Coronary artery (tissue), 2 donors: Measurements from ENCODE around the gene PLXNB3.

Experiments used
- DNase-seq: peaks from one replicate; pipeline ENCODE4 v3.0.0-alpha.2; 2017; ENCODE audit warnings: low spot score
- H3K27ac ChIP-seq, 2 donors: fragments of 200-600 bp; sonication (generic); one replicate each; pipeline ENCODE4 v1.5.1; 2016 to 2019
- H3K4me3 ChIP-seq: fragments of 200-600 bp; sonication (generic); 2 replicates; pipeline ENCODE4 v1.5.1; 2016; ENCODE audit warnings: mild to moderate bottlenecking, moderate library complexity
- CTCF ChIP-seq: fragments of 200-600 bp; sonication (generic); IDR thresholded peaks from one replicate; pipeline ENCODE4 v1.5.1; 2019; ENCODE audit warnings: antibody characterized with exemption

PLXNB3 gene

GRCh38 chrX:153799326-153799725 is 35.3 kb downstream of the PLXNB3 start:
- H3K27ac ChIP-seq: peak overlapping the region in 1 of 2 donors; percentile 72
- H3K4me3 ChIP-seq: no peak overlapping the region
- no peak for DNase-seq
- TF ChIP-seq CTCF: no peak

GRCh38 chrX:153800177-153800722 is 36.2 kb downstream of the PLXNB3 start:
- no peak for TF ChIP-seq CTCF
- no peak for DNase-seq
- Histone ChIP-seq H3K4me3 (no peak overlapping the region), H3K27ac (peak overlapping the region; percentile 60 to 72)

DNA sequence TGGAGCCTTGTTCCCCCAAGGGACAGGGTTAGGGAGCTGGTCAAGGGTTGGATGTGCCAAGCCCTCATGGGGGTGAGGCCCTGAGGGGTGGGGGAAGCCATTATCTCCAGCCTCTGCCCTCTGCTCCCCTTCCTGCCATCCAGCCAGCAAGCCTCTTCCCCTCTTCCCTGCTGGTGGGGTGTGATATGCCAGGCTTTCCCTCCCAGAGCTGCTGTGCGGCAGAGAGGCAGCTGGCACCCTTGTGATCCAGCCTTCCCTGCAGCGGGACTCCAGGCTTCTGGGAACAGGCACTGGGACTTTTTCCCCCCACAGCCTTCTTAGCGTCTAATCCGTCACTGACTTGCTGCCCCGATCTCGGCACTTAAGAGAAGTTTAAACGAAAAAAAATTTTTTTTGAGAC is 36.7 kb downstream of the PLXNB3 start:
- no peak for TF ChIP-seq CTCF
- no peak for DNase-seq
- H3K27ac ChIP-seq: peak overlapping the region; percentile 13 to 72
- no peak overlapping the region for H3K4me3 ChIP-seq

DNA sequence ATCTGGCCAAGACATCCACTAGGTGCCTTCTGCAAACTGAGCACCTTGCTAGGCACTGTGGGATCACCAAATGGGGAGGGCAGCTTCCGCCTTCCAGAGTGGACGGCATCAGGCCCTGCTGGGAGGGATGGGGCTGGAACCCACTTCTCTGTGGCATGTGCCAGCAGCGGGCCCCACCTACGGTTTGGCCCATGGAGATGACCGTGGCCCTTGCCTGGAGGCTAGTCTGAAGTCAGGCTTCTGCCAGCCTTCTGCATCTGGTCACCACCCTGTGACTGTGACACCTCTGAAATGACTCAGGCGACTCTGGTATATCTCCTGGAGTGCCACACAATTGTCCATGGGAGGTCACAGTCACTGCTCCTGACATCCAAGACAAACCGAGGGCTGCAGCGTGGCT is 37.6 kb downstream of the PLXNB3 start:
- TF ChIP-seq CTCF: no peak
- H3K27ac ChIP-seq: peak overlapping the region in 1 of 2 donors; percentile 72
- DNase-seq: no peak
- no peak overlapping the region for H3K4me3 ChIP-seq

DNA sequence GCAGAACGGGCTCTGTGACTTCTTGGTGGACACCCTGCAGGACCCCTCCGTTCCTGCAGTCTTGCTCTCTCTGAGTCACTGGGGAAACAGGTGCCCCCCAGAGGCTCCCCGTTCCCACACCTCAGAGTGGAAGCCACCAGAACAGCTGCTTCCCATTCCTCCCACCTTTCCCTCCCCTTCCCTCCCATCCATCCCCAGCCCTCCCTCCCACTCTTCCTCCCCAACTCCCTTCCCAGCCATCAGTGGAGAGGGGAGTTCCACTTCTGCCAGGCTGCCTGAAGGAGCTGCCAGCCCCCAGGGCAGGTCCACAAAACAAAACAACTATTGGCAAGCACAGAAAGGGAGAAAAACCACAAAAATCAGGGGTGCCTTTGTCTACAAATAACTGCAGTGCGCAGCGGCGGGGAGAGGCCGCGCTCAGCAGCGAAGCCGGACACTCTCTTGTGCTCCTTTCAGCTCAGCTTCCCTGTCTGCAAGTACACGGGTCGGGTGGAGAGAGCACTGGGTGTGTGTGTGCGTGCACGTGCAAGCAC is 38.5 kb downstream of the PLXNB3 start:
- no peak for TF ChIP-seq CTCF
- no peak overlapping the region for H3K27ac ChIP-seq
- H3K4me3 ChIP-seq: no peak overlapping the region

GRCh38 chrX:153803211-153804099 is 39.4 kb downstream of the PLXNB3 start:
- Histone ChIP-seq H3K4me3 (no peak overlapping the region), H3K27ac (no peak overlapping the region)
- no peak for DNase-seq
- TF ChIP-seq CTCF: no peak

More for the DNA sequence above, 38.5 kb downstream of the PLXNB3 start:
- no peak for DNase-seq
